HG02973 (cell line): Measurements from ENCODE around the gene TMC8.

Experiments used
- ATAC-seq: cut with Tn5 transposase; IDR thresholded peaks from one replicate; pipeline ENCODE4 v1.9.1; 2021; ENCODE audit warnings: moderate library complexity; ENCODE audit not compliant: unreplicated experiment

TMC8 gene

GRCh38 chr17:78124081-78124835 lies 6.3 kb upstream of the TMC8 start:
- no peak for ATAC-seq

DNA sequence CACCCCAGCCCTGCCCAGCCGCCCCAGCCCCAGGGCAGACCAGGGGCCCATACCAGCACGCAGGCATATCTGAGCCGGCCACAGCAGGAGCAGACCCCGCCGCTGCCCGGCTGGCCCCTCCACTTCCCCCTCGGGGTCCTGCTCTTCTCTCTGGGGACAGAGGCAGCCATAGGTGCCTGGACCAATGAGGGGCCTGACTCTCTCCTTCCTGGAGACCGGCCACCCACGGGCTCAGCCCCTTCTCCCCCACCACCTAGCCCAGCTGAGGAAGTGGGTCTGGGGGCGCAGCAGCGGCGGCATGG lies 5.8 kb upstream of the TMC8 start:
- no peak for ATAC-seq

- ATAC-seq: no peak
These were observed 5.2 kb upstream of the TMC8 start for GRCh38 chr17:78125138-78125913.

GRCh38 chr17:78125976-78126894 lies 4.3 kb upstream of the TMC8 start:
- ATAC-seq: no peak

DNA sequence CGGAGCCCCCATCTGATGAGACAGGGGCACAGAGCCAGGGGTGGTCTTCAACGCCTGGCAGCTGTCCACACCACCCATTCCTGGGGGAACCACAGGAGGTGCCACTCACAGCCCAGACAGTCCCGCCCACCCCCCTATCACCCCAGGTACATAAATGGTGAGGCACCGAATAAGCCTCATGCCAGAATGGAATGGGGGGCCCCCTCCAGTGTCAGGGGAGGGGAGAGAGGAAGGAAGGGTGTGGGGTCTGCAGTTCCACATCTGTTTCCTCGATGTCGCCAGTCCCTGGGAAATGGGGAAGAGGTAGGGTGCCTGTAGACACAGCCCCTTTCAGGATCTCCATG lies 3.7 kb upstream of the TMC8 start:
- no peak for ATAC-seq

- no peak for ATAC-seq
These were observed 3.2 kb upstream of the TMC8 start for GRCh38 chr17:78127239-78127887.

DNA sequence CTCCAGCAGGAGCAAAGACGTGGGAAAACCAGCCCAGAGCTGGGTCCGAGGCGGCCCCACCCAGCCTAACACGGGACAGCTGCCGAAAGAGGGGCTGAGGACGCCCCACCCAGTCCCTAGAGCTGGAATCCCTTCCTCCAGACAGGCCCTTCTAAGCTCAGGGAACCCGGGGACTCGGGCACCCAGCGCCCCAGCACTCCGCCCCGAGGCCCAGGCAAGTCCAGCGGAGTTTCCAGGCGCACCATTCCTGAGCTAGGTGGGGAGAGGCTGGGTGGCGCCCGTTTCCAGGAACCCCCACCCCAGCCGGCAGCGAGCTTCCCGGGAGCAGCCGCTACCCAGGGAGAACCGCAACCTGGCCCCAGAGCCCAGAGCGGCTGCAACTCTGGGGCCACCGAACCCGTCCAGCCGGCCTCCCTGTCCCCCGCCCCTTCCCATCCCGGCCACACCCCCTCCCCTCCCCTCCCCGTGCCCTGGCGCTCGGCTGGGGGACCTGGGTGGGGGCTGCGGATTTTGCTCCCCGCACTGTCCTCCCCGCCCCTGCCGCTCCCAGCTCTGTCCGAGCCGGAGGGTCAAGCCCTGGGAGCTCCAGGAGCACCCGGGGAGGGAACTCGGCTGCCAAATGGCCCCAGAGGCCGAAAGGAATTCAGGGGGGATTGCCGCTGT lies 2.6 kb upstream of the TMC8 start:
- no peak for ATAC-seq

- ATAC-seq: no peak
These were observed 1.8 kb upstream of the TMC8 start, which contains the start of gene TMC6 for GRCh38 chr17:78128551-78129350. Gene TMC6 (minus strand): TSS chr17:78128755. CDS start chr17:78126832, 1,923 bp downstream.

DNA sequence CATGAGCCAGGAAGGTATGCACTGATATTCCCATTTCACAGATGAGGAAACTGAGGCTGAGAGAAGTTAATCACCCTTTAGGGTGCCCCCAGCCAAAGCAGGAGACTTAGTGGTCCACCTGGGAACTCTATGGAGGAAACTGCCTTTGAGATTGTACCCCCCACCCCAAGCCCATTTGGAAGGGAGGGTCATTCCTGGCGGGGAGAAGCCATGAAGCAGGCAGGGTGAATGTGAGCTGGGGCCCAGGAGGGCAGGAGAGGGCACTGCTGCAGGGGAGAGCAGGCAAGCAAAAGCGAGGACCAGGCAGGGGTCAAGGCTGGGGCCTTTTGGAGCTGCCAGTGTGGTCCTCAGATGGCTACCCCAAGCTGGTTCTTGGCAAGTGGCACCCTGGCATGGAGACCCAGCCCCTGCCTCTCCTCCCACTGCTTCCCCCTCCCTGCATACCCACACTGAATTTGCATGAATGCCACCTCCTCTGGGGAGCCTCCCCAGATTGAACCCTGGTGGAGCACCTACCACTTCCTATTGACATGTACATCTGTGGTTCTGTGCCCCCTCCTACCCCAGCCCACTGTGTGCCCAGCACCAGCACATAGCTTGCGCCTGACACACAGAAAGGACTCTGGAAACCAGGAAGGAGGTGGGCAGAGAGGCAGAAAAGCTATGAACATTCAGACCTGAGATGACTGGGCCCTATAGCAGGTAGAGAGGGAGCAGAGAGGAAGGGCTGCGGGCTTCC lies 1.1 kb upstream of the TMC8 start:
- ATAC-seq: no peak

GRCh38 chr17:78130090-78130436 lies 508 bp upstream of the TMC8 start:
- ATAC-seq: no peak

- no peak for ATAC-seq
These were observed 857 bp downstream of the TMC8 start for GRCh38 chr17:78131172-78132083.

DNA sequence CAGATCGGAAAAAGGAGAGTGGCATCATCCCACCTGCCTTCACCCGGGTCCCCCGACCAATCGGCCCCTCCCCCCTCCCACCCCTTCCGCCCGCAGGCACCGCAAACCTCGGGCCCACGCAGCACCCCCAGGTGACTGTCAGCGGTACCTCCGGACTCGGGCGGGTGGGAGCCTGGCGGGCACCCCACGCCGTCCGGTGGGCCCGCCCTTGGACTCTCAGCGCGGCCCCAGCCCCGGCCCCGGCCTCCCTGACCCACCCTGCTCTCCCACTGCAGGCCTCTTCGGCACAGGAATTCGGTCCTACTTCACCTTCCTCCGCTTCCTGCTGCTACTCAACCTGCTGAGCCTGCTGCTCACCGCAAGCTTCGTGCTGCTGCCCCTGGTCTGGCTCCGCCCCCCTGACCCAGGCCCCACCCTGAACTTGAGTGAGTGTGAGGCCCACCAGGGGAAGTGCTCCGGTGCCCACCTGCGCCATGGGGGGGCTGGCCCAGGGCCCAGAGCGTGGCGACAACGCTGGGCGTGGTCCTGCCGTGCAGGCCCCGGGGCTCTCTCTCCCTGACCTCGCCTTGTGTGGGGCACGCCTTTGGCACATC lies 1.6 kb downstream of the TMC8 start:
- ATAC-seq: no peak

- no peak for ATAC-seq
These were observed 2.2 kb downstream of the TMC8 start for GRCh38 chr17:78132767-78133178.

DNA sequence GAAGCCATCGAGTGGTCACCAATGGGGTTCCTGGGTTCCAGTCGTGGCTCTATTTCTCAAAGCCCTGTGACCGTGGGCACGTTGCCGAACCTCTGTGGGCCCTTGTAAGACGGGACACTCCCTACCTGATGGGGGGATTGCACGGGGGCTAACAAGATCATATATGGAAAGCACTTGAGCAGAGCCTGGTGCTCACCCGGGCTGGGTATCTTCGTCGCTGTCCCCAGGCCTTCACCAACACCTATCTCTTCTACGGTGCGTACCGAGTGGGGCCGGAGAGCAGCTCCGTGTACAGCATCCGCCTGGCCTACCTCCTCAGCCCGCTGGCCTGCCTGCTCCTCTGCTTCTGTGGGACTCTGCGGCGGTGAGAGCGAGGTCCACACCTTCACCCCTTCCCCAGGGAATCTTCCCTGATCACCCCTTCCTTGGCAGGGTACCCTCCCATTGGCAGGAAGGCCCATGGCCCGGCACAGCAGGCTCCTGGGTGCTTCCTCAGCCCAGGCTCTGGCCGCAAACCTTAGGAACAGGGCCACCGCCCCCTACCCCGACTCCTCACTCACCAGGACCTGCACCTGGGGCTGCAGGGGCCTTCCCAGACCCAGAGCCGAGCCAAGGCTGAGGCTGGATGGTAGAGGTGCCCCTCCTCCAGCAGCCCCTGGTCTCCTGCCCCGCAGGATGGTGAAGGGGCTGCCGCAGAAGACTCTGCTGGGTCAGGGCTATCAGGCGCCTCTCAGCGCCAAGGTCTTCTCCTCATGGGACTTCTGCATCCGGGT lies 2.8 kb downstream of the TMC8 start:
- ATAC-seq: no peak

- ATAC-seq: no peak
These were observed 3.7 kb downstream of the TMC8 start for GRCh38 chr17:78133971-78134898.

- ATAC-seq: no peak
These were observed 4.4 kb downstream of the TMC8 start for GRCh38 chr17:78134899-78135385.
